ENCODE measurements around the gene RUNX2. TPM values are rescaled to one million over a fixed set of nuclear protein-coding genes. Genes with fewer than 3 reads are reported as not detected.

Gene RUNX2
- total and polyA plus RNA-seq, 9 of the 15 experiments (the other 6 are each of a cell fraction or from before 2014, with no cell fraction given) = 0.29 to 1.00 (median 0.43) TPM

GRCh38 chr6:45467417-45467816, 139.3 kb downstream of the RUNX2 start (continued):
- peak; percentile 32; the same call in 1 of the 2 replicates for TF ChIP-seq MGA (IDR thresholded peaks at IDR 0.05)

Data from K562 (cell line).